Lower lobe of right lung (tissue), 2 donors: ENCODE measurements around the gene TRIM24. TPM values are rescaled to one million over a fixed set of nuclear protein-coding genes. Genes with fewer than 3 reads are reported as not detected.

Experiments
- ATAC-seq, 2 donors: fragments of 200-7000 bp; cut with Tn5 transposase; one replicate each; pipeline ENCODE4 v1.9.1; 2020 to 2022; ENCODE audit warnings: mild to moderate bottlenecking in 2 of 2, moderate library complexity in 2 of 2
- DNase-seq: peaks from one replicate; pipeline ENCODE4 v3.0.0-alpha.2; 2020
- H3K27ac ChIP-seq: fragments of 200-600 bp; one replicate; pipeline ENCODE4 v1.8.0; 2022
- H3K27me3 ChIP-seq: fragments of 200-600 bp; one replicate; pipeline ENCODE4 v1.8.0; 2022; ENCODE audit warnings: low read depth
- H3K36me3 ChIP-seq: fragments of 200-600 bp; one replicate; pipeline ENCODE4 v1.8.0; 2022; ENCODE audit warnings: mild to moderate bottlenecking
- H3K4me1 ChIP-seq: fragments of 200-600 bp; one replicate; pipeline ENCODE4 v1.8.0; 2022
- H3K4me3 ChIP-seq: fragments of 200-600 bp; one replicate; pipeline ENCODE4 v1.8.0; 2022; ENCODE audit warnings: mild to moderate bottlenecking
- H3K9me3 ChIP-seq: fragments of 200-600 bp; one replicate; pipeline ENCODE4 v1.8.0; 2022
- intact Hi-C: fragments of 100-400 bp; cut with DNase I; formaldehyde crosslinking; loops from one replicate; pipeline ENCODE4 v1.11.0; 2022
- total RNA-seq: library from RNA; stranded (reverse); fragmentation: NEBNext Ultra II Directional; extraction: Animal tissue kit (Norgen Biotek cat#: 25700); gene quantifications from one replicate; pipeline ENCODE4 v1.2.1, GENCODE V29; 2021
- TF ChIP-seq, protein P1 (sequence below): fragments of 200-600 bp; IDR thresholded peaks from one replicate; pipeline ENCODE4 v1.8.0; 2022; ENCODE audit warnings: antibody characterized with exemption, mild to moderate bottlenecking
- donor health status: DM: no; HTN: yes; CAD: no; lungs with severe emphysema.

TRIM24 gene
- total RNA-seq, 1 donor from 2014 or later = 25.8 TPM

DNA sequence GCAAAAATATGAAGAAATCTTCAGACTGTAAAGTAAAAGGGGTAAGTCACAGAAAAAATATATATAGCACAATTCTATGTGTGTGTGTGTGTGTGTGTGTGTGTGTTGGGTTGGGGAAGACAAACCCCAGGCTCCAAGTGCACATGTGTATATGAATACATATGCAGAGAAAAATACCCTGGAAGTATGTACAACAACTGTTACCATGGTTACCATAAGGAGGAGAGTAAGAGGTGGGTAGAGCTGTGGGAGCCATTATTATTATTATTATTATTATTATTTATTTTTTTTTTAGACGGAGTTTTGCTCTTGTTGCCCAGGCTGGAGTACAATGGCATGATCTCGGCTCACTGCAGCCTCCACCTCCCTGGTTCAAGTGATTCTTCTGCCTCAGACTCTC lies 23.7 kb upstream of the TRIM24 start:
- intact Hi-C loops = no loop called here
- H3K9me3 ChIP-seq = peaks cover 4% of the 10 kb centered on the region
- DNase-seq = no peak
- no peaks in the 10 kb centered on the region for H3K4me1 ChIP-seq
- no peak for ATAC-seq
- TF ChIP-seq, protein P1, sequence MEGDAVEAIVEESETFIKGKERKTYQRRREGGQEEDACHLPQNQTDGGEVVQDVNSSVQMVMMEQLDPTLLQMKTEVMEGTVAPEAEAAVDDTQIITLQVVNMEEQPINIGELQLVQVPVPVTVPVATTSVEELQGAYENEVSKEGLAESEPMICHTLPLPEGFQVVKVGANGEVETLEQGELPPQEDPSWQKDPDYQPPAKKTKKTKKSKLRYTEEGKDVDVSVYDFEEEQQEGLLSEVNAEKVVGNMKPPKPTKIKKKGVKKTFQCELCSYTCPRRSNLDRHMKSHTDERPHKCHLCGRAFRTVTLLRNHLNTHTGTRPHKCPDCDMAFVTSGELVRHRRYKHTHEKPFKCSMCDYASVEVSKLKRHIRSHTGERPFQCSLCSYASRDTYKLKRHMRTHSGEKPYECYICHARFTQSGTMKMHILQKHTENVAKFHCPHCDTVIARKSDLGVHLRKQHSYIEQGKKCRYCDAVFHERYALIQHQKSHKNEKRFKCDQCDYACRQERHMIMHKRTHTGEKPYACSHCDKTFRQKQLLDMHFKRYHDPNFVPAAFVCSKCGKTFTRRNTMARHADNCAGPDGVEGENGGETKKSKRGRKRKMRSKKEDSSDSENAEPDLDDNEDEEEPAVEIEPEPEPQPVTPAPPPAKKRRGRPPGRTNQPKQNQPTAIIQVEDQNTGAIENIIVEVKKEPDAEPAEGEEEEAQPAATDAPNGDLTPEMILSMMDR = no peak
- H3K27me3 ChIP-seq = no peaks in the 10 kb centered on the region
- H3K27ac ChIP-seq = no peak overlapping the region
- H3K36me3 ChIP-seq = no peaks in the 10 kb centered on the region
- H3K4me3 ChIP-seq = no peak overlapping the region

DNA sequence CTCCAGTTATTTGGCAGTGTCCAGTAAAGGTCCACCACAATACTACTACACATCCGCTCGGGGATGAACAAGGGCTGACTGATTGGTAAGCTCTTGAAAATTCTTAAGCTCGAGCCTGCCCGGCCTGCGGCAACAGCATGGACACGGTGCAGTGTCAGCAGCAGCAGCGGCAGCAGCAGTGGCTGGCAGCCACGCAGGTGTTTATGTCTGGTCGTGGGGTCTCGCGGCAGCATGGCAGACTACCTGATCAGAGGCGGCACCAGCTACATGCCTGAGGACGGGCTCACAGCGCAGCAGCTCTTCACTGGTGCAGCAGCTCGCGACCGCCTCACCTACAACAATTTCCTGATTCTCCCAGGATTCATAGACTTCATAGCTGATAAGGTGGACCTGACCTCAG lies 19.6 kb upstream of the TRIM24 start:
- TF ChIP-seq, protein P1 = no peak
- DNase-seq = no peak

DNA sequence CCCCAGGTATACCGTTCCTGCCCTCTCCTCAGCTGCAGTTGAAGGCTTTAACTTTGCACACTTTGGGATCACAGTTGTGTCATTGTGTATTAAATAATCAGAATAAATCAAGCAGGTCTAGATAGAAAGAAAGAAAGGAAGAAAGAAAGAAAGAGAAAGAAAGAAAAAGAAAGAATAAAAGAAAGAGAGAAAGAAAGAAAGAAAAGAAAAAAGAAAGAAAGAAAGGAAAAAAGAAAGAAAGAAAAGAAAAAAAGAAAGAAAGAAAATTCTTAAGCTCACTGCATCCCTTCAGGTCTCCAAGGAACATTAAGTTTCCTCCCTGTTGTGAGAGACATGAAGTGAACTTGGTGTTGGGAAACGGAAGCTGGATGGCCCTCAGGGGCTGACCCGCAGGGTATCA lies 17.2 kb upstream of the TRIM24 start:
- TF ChIP-seq, protein P1 = no peak
- Histone ChIP-seq H3K4me1 (no peaks in the 10 kb centered on the region), H3K9me3 (no peaks in the 10 kb centered on the region), H3K27me3 (no peaks in the 10 kb centered on the region), H3K27ac (no peak overlapping the region), H3K4me3 (no peak overlapping the region), H3K36me3 (no peaks in the 10 kb centered on the region)
- intact Hi-C loops = no loop called here
- DNase-seq (no peak), ATAC-seq (no peak)

More for the DNA sequence above, 19.6 kb upstream of the TRIM24 start:
- Histone ChIP-seq H3K27ac (no peak overlapping the region), H3K9me3 (no peaks in the 10 kb centered on the region), H3K4me1 (no peaks in the 10 kb centered on the region), H3K36me3 (no peaks in the 10 kb centered on the region), H3K27me3 (no peaks in the 10 kb centered on the region), H3K4me3 (no peak overlapping the region)
- ATAC-seq = no peak
- intact Hi-C loops = no loop called here

DNA sequence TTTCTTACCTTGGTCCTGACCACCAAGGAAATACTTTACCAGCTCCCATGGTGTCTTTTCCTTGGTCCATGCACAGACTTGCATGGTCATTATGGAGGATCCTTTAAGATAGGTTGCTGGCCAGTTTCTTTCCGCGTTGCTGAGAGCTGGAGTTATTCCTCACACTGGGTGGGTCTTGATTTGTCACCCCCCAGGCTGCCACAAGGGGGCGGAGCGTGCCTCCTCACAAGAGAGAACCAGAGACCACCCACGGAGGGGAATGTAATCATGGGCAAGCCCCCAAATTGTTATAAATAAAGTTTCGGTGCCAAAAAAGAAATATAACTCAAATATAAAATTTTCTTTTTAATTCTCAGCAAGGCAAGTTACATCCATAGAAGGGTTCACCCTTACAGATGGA lies 10.5 kb upstream of the TRIM24 start:
- intact Hi-C loops = no loop called here
- ATAC-seq (no peak), DNase-seq (no peak)
- Histone ChIP-seq H3K27ac (no peak overlapping the region), H3K27me3 (no peaks in the 10 kb centered on the region), H3K4me1 (no peaks in the 10 kb centered on the region), H3K36me3 (no peaks in the 10 kb centered on the region), H3K4me3 (no peak overlapping the region), H3K9me3 (no peaks in the 10 kb centered on the region)
- TF ChIP-seq, protein P1 = peak; percentile 24

DNA sequence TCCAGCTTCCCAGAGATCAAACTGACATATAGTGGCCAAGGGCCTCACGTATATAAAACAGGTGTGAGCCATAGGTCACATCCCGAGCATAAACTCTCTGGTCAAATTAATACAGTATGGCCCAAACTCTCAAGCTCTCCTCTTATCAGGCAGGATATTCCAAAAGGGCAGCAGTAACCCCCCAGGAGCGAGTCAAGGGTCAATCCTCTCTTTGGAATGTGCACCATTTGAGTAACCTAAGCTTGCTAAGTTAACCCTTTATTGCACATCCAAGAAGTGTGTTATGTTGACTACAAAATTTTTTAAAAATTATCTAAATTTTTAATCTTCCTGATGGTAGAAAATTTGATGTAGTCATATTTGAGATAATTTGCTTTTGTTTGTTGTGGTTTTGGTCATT lies 4.5 kb upstream of the TRIM24 start:
- TF ChIP-seq, protein P1 = no peak
- ATAC-seq (no peak), DNase-seq (no peak)
- Histone ChIP-seq H3K9me3 (no peaks in the 10 kb centered on the region), H3K27ac (no peak overlapping the region), H3K27me3 (no peaks in the 10 kb centered on the region), H3K4me1 (no peaks in the 10 kb centered on the region), H3K4me3 (no peak overlapping the region), H3K36me3 (no peaks in the 10 kb centered on the region)
- intact Hi-C loops = no loop called here

DNA sequence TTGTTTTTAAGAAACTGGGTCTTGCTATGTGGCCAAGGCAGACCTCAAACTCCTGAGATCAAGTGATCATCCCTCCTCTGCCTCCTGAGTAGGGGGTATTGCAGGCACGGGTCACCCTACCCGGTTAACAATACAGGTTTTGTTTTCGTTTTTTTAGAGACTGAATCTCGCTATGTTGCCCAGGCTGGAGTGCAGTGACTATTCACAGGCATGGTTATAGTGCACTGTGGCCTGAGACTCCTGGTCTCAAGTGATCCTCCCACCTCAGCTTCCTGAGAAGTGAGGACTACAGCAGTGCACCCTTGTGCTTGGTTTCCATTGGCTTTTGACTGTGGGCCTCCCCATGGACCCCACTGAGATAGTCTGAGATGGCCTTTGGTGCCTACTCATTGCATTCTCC lies 3.8 kb upstream of the TRIM24 start:
- Histone ChIP-seq H3K4me3 (no peak overlapping the region), H3K27me3 (no peaks in the 10 kb centered on the region), H3K36me3 (no peaks in the 10 kb centered on the region), H3K27ac (no peak overlapping the region), H3K9me3 (no peaks in the 10 kb centered on the region), H3K4me1 (peaks cover 2% of the 10 kb centered on the region)
- no peak for ATAC-seq
- no peak for DNase-seq
- TF ChIP-seq, protein P1 = no peak
- intact Hi-C loops = no loop called here
